HTR-8/SVneo (cell line): ENCODE measurements around the gene ETV3.
"Not testable (repeated sequence)": the region's sequence is repeated elsewhere in the genome, so short reads cannot be mapped to it uniquely, and the experiment has no call there.

ENCODE experiments used
- DNase-seq: peaks from one replicate; pipeline ENCODE4 v3.0.0; 2011; ENCODE audit warnings: low spot score, mixed read lengths; ENCODE audit not compliant: insufficient read length
- FAIRE-seq: peaks from 2 replicates; lab custom pipeline; 2011; peaks lifted over from hg19 to GRCh38; lab: Jason Lieb, UNC

Gene ETV3

GRCh38 chr1:157115429-157115838 is 22.8 kb downstream of the ETV3 start:
- DNase-seq (no peak), FAIRE-seq (no peak)

- DNase-seq (no peak), FAIRE-seq (no peak)
These were observed 23.7 kb downstream of the ETV3 start for GRCh38 chr1:157114183-157115121.

- FAIRE-seq (no peak), DNase-seq (no peak)
These were observed 24.6 kb downstream of the ETV3 start for GRCh38 chr1:157113631-157114030.

GRCh38 chr1:157113106-157113505 is 25.1 kb downstream of the ETV3 start:
- no peak for FAIRE-seq
- DNase-seq: no peak

GRCh38 chr1:157112186-157112867 is 25.9 kb downstream of the ETV3 start:
- FAIRE-seq (no peak), DNase-seq (no peak)

GRCh38 chr1:157111396-157112165 is 26.6 kb downstream of the ETV3 start:
- no peak for FAIRE-seq
- no peak for DNase-seq

GRCh38 chr1:157110686-157111085 is 27.5 kb downstream of the ETV3 start:
- FAIRE-seq (no peak), DNase-seq (no peak)

- FAIRE-seq: no peak
- DNase-seq: no peak
These were observed 28.2 kb downstream of the ETV3 start for GRCh38 chr1:157110003-157110402.

- DNase-seq: no peak
- no peak for FAIRE-seq
These were observed 29.7 kb downstream of the ETV3 start for GRCh38 chr1:157108448-157108847.

- DNase-seq (no peak), FAIRE-seq (no peak)
These were observed 30.5 kb downstream of the ETV3 start for GRCh38 chr1:157107702-157108101.

GRCh38 chr1:157106813-157107189 is 31.4 kb downstream of the ETV3 start:
- no peak for DNase-seq
- no peak for FAIRE-seq

- FAIRE-seq (no peak), DNase-seq (peak; percentile 63)
These were observed 32.0 kb downstream of the ETV3 start for GRCh38 chr1:157105988-157106812.

- FAIRE-seq (no peak), DNase-seq (no peak)
These were observed 32.8 kb downstream of the ETV3 start for GRCh38 chr1:157105298-157105987.

GRCh38 chr1:157104598-157105293 is 33.4 kb downstream of the ETV3 start:
- FAIRE-seq: no peak
- DNase-seq: no peak

- FAIRE-seq (no peak), DNase-seq (no peak)
These were observed 34.9 kb downstream of the ETV3 start for GRCh38 chr1:157103268-157103667.

GRCh38 chr1:157101149-157101548 is 37.0 kb downstream of the ETV3 start:
- DNase-seq: no peak
- FAIRE-seq: no peak

GRCh38 chr1:157099633-157100009 is 38.6 kb downstream of the ETV3 start, which contains the start of gene ETV3L:
Gene ETV3L (minus strand): TSS chr1:157099808. CDS start chr1:157099523, 285 bp downstream.
- FAIRE-seq: no peak

GRCh38 chr1:157098987-157099632 is 39.1 kb downstream of the ETV3 start:
- DNase-seq, FAIRE-seq: not testable (repeated sequence)

More at GRCh38 chr1:157099633-157100009, 38.6 kb downstream of the ETV3 start, which contains the start of gene ETV3L:
- DNase-seq: no peak
